Renal cortex interstitium (tissue), 11 donors: ENCODE data around the gene APBB1IP. TPM values are rescaled to one million over a fixed set of nuclear protein-coding genes. Genes with fewer than 3 reads are reported as not detected.
"Not testable (repeated sequence)": the region's sequence is repeated elsewhere in the genome, so short reads cannot be mapped to it uniquely, and the experiment has no call there.

Source experiments
- DNase-seq, 11 donors: peaks; one replicate each; pipeline ENCODE4 v3.0.0-alpha.2; 2013; ENCODE audit warnings: low read depth in 9 of 11, low spot score in 4 of 11; ENCODE audit errors: extremely low read depth in 1 of 11
- polyA plus RNA-seq, 3 donors: library from polyadenylated mRNA; unstranded; fragments of 120-200 nt; gene quantifications; one replicate each; pipeline ENCODE4 v1.2.1, GENCODE V29; 2013; ENCODE audit not compliant: insufficient read length in 3 of 3

The APBB1IP gene
- polyA plus RNA-seq, 3 donors = 0.94 to 1.9 (median 1.4) TPM

GRCh38 chr10:26439406-26440087, 1.4 kb downstream of the APBB1IP start:
- DNase-seq = no peak

GRCh38 chr10:26440088-26440470, 1.9 kb downstream of the APBB1IP start:
- no peak for DNase-seq

- DNase-seq = no peak
Measured at GRCh38 chr10:26441491-26442214, 3.5 kb downstream of the APBB1IP start.

- no peak for DNase-seq
Measured at GRCh38 chr10:26445411-26446031, 7.4 kb downstream of the APBB1IP start.

- no peak for DNase-seq
Measured at GRCh38 chr10:26446258-26446657, 8.1 kb downstream of the APBB1IP start.

DNA sequence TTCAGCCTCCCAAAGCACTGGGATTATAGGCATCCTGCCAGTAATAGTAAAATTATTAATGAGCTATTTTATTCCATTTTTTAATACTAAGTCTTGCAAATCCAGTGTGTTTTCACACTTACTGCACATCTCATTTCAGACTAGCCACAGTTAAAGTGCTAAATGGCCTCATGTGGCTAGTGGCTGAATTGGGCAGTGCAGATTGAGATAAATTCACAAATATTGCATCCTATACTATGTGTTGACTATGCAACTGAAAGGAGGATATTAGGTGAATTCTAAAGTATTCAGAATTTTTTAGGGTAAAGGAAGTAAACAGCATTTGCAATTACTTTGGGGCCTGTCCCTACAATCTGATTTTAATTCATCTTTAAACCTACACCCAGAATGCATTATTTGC, 10.2 kb downstream of the APBB1IP start:
- DNase-seq = no peak

DNA sequence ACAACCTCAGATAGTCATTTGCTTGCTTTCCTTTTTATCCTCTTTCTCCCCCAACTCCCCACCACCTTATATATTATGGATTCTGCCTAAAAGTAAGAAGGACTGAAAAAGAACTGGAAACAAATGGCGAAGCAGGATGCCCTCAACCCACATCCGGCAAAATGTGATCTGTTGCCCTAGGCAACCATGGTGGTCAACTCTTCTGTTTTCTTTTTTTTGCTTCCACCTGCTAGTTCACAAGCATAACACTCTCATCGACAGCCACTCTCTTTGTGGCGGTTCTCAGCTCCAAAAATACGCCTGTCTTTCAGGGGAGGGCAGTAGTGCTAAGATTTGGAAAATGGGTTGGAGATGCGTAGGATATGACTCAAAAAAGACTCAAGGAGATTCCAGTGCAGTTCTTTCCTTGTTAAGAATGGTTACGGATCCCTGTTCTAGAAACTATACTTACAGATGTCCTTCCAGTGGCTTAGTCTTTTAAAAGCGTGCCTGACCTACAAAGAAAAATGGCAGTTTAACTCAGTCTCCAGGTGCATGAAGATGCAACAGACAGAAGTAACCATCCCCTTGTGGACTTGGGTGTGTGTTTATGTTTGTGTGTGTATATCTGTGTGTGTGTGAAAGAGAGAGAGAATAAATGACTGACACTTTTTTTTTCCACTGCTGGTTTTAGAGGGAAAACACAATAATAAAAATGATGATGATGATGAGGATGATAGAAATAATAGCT, 10.7 kb downstream of the APBB1IP start:
- DNase-seq = no peak

- no peak for DNase-seq
Measured at GRCh38 chr10:26449726-26450125, 11.6 kb downstream of the APBB1IP start.

DNA sequence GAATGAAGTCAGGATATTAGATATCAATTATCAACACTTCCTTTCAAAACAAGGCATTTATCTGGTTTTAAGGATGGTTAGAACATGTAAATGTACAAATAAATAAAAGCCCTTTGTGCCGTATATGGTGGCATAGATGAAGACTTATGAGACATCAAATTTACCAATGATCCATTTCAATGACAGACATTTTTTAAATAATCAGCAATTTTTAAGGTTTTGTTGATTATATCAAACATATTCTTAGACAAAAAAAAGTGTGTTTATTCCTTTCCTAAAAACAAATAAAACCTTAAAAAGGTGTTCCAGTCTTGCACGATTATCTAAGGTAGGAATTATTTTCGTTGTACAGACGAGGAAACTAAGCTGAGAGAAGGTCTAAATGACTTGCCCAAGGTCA, 13.8 kb downstream of the APBB1IP start:
- DNase-seq = no peak

- no peak for DNase-seq
Measured at GRCh38 chr10:26453850-26454249, 15.7 kb downstream of the APBB1IP start.

GRCh38 chr10:26454891-26455290, 16.8 kb downstream of the APBB1IP start:
- no peak for DNase-seq

DNA sequence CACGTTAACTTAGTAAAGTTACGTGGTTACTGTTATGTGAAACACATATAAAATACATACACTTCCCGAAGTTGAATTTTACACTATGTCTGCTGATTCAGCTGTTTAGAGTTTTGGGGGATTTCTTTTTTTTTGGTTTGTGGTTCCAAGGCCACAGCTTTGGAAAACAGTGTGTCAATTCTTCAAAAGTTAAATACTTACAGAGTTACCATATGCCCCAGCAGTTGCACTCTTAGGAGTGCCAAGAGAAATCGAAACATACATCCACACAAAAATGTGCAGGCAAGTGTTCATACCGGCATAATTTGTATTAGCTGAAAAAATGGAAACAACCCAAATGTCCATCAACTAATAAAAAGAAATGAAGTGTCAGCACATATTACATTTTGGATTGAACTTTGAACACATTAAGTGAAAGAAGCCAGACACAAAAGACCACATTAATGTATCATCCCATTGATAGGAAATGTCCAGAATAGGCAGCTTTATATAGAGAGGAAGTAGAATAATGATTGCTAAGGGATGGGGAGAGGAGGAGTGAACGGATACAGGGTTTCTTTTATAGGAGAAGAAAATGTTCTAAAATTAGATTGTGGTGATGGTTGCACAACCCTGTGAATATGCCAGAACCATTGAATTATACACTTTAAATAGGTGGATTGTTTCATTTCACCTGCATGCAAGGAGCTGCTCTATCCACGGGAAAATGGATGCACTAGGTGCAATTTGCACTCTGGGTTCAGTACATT, 17.6 kb downstream of the APBB1IP start:
- DNase-seq = no peak

GRCh38 chr10:26457088-26457487, 18.9 kb downstream of the APBB1IP start:
- DNase-seq = no peak

GRCh38 chr10:26460736-26461135, 22.6 kb downstream of the APBB1IP start:
- DNase-seq = no peak

DNA sequence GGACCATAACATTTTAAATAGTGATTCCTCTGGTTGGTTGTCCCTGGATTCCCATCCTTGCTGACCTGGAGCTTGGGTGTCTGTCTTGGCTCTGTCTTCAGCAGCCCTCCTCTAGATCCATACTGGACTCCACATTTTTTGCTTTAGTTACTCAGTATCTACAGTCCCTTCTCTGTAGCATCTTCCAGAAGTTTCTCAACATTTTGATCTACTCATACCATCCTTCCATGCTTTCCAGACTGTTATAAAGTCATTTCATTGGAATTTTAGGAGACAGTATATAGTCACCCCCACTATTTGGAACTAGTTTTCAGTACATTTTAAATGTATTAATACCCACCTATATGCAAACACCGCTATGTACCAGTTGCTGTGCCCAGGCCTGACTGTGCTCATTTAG, 25.8 kb downstream of the APBB1IP start:
- DNase-seq = no peak

DNA sequence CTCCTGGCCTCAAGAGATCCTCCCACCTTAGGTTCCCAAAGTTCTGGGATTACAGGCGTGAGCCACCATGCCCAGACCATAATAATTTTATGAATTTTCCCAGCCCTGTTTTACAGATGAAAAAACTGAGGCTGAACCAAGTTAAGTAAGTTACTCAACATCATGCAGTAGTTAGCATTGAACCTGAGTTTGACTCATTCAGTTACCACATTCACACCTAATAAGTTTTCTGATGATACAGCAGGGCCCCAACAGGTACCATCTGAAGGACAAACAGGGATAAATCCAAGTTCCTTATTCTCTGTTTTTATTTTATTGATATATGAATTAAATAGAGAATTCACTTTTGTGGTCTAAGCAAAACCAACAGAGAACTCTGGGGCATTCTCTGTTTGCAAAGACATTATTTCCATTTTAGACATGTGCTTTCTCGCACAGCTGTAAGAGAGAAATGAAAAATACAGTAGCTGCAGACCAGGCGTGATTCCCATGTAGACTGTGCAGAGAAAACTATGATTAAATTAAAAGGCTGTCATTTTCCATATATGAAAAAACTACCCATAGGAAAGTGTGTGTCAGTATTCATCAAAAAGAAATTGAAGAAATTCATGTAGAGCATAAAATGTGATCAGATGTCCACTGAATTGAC, 26.6 kb downstream of the APBB1IP start:
- no peak for DNase-seq

GRCh38 chr10:26466531-26466930, 28.4 kb downstream of the APBB1IP start:
- not testable (repeated sequence) for DNase-seq

DNA sequence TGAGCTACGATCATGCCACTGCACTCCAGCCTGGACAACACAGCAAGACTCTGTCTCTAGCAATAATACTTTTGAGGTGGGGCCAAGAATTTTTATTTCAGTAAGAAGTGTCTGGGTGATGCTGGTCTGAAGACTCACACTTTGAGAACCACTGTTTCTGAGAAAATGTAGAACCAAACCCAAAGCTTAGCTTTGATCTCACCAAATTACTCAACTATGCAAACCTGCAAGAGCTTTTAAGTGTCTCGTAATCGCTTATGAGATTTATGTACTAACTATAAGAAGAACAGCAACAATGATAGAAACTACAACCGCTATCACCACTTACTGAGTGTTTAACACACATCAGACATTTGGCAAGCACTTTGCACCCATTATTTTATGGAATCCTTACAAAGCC, 29.5 kb downstream of the APBB1IP start:
- DNase-seq = no peak

DNA sequence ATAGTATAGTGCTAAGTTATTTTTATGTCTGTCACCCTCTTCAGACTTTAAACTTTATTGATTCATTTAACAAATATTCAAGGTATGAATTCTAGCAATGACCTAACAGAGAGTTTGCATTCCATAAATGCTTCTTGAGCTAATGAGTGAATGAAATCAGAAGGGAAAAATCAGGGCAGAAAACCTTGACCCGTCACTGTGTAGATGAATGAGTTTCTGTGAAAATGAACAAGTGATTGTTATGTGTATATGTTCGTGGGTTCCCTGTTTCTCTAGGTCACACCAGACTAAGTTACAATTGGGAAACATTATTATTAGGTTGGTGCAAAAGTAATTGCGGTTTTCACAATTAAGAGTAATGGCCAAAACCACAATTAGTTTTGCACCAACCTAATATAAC, 30.1 kb downstream of the APBB1IP start:
- no peak for DNase-seq
